HL-60/S4 treated with phorbol 12-myristate 13-acetate at 8.2 ng/mL for 4 days and 3 days (cell line): ENCODE measurements around the gene FGF8.

ENCODE experiments used
- in situ Hi-C: fragments of 300-500 bp; cut with MboI; formaldehyde crosslinking; loops from 2 replicates; pipeline ENCODE4 v1.15.0; 2022; ENCODE audit warnings: low sequenced_read_pairs

Gene FGF8

DNA sequence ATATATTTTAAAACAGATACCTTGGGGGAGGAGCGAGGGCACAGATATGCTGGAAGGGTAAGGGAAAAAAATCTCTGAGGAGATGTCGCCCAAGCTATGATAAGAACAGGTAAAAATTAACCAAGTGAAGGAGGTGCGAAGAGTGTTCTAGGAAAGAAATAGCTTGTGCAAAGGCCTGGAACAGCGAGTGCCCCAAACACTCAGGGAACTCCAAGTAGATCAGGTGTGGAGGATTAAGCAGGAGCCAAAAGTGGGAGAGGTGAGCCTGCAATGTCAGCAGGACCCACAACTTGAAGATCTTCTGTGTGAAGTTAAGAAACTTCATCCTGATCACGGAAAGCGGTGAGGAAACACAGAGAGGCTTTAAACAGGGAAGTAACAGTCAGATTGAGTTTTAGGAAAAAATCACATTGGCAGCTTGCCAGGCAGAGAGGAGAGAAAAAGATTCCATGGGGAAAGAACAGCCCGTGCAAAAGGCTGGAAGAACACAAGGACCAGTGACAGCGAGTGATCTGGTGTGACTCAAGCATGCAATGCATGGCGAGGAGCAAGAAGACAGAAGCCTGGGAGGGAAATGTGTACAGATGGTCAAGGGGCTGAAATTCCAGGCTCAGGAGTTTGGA is 30.7 kb downstream of the FGF8 start:
- in situ Hi-C loops = no loop called here

- in situ Hi-C loops = no loop called here
These were observed 31.6 kb downstream of the FGF8 start for GRCh38 chr10:101744267-101744666.

- in situ Hi-C loops = no loop called here
These were observed 34.0 kb downstream of the FGF8 start for GRCh38 chr10:101741938-101742337.

- in situ Hi-C loops = no loop called here
These were observed 39.2 kb downstream of the FGF8 start for GRCh38 chr10:101736666-101737065.

DNA sequence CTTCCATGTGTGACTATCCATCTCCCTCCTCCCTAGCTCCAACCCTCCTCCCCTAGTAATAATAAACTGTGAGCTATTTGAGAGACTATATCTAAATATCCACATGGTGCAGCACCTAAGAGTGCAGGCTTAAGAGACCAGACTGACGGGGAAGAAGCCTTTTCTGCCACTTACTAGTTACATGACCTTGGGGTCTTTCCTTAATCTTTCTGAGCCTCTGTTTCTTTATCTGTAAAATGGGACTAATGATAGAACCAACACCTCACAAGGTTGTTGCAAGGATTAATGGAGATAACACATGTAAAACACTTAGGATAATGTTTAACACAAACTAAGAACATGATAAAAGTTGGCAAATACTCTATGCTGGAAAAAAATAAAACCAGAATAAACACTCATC is 43.8 kb downstream of the FGF8 start:
- in situ Hi-C loops = no loop called here

- in situ Hi-C loops = no loop called here
These were observed 49.9 kb downstream of the FGF8 start for GRCh38 chr10:101726115-101726387.

- in situ Hi-C loops = no loop called here
These were observed 50.4 kb downstream of the FGF8 start for GRCh38 chr10:101725296-101726114.

GRCh38 chr10:101724446-101724845 is 51.5 kb downstream of the FGF8 start:
- in situ Hi-C loops = no loop called here

- in situ Hi-C loops = no loop called here
These were observed 52.7 kb downstream of the FGF8 start for GRCh38 chr10:101723176-101723575.

- in situ Hi-C loops = no loop called here
These were observed 54.1 kb downstream of the FGF8 start for GRCh38 chr10:101721806-101722205.

- in situ Hi-C loops = no loop called here
These were observed 55.2 kb downstream of the FGF8 start for GRCh38 chr10:101720606-101721230.
